GM21390 (cell line): ENCODE measurements around the gene DUOX2.

ENCODE experiments used
- ATAC-seq: cut with Tn5 transposase; IDR thresholded peaks from one replicate; pipeline ENCODE4 v1.9.1; 2021; ENCODE audit not compliant: unreplicated experiment

DUOX2 gene

GRCh38 chr15:45114076-45114750 lies at the start of gene DUOX2, which contains the start of gene DUOXA2:
TSS of gene DUOX2 (minus strand) at chr15:45114172. CDS start at chr15:45113411, 761 bp downstream.
TSS of gene DUOXA2 (plus strand) at chr15:45114326. CDS start at chr15:45114606, 280 bp downstream.
- no peak for ATAC-seq

GRCh38 chr15:45163508-45163856 lies 49.5 kb upstream of the DUOX2 start:
- ATAC-seq = no peak

GRCh38 chr15:45162771-45163507 lies 49.0 kb upstream of the DUOX2 start:
- ATAC-seq = no peak

GRCh38 chr15:45161666-45162065 lies 47.7 kb upstream of the DUOX2 start:
- no peak for ATAC-seq

GRCh38 chr15:45157974-45158373 lies 44.0 kb upstream of the DUOX2 start:
- ATAC-seq = no peak

GRCh38 chr15:45156744-45157455 lies 42.9 kb upstream of the DUOX2 start:
- no peak for ATAC-seq

- no peak for ATAC-seq
These were observed 41.8 kb upstream of the DUOX2 start for GRCh38 chr15:45155739-45156138.

GRCh38 chr15:45151998-45152828 lies 38.2 kb upstream of the DUOX2 start:
- no peak for ATAC-seq

- ATAC-seq = no peak
These were observed 37.0 kb upstream of the DUOX2 start for GRCh38 chr15:45150997-45151396.

- ATAC-seq = no peak
These were observed 36.5 kb upstream of the DUOX2 start for GRCh38 chr15:45150481-45150880.

GRCh38 chr15:45149060-45149459 lies 35.1 kb upstream of the DUOX2 start:
- ATAC-seq = no peak

- no peak for ATAC-seq
These were observed 34.4 kb upstream of the DUOX2 start for GRCh38 chr15:45148076-45149059.

- no peak for ATAC-seq
These were observed 33.6 kb upstream of the DUOX2 start for GRCh38 chr15:45147606-45148005.

- no peak for ATAC-seq
These were observed 32.4 kb upstream of the DUOX2 start for GRCh38 chr15:45146405-45146804.

GRCh38 chr15:45144775-45145174 lies 30.8 kb upstream of the DUOX2 start:
- no peak for ATAC-seq

GRCh38 chr15:45143946-45144345 lies 30.0 kb upstream of the DUOX2 start:
- no peak for ATAC-seq

GRCh38 chr15:45143056-45143455 lies 29.1 kb upstream of the DUOX2 start:
- no peak for ATAC-seq

- ATAC-seq = no peak
These were observed 27.4 kb upstream of the DUOX2 start for GRCh38 chr15:45141386-45141785.

GRCh38 chr15:45140557-45141250 lies 26.7 kb upstream of the DUOX2 start:
- ATAC-seq = no peak
